ENCODE measurements around the gene CLK4.

Gene CLK4

DNA sequence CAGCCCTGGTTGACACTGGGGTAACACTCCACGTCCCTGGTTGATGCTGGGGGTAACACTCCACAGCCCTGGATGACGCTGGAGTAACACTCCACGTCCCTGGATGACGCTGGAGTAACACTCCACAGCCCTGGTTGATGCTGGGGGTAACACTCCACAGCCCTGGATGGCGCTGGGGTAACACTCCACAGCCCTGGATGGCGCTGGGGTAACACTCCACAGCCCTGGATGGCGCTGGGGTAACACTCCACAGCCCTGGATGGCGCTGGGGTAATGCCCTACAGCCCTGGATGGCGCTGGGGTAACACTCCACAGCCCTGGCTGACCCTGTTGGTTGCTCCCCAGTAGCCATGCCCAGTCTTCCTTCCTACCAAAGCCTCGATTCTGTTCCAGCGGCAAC, 41.4 kb downstream of the CLK4 start:
- DNase-seq = peak in 1 of 2 donors; percentile 3

DNA sequence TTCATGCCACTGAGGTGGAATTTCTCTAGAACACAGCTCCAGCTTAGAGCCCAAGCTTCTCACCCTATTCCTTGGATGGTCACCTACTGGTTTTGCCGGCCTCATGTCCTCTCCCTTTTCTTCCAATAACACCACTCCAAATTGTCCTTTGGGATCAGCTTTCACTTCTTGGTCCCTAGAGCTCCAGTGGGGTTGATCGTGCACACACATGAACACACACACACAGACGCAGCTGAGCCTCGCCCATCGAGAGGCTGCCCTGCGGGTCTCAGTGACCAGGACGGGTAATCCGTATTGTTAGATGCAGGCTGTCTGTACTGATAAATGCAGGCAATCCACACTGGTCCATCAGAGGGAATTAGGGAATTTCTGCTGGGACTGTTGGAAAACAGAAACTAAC, 43.6 kb downstream of the CLK4 start:
- no peak for DNase-seq

DNA sequence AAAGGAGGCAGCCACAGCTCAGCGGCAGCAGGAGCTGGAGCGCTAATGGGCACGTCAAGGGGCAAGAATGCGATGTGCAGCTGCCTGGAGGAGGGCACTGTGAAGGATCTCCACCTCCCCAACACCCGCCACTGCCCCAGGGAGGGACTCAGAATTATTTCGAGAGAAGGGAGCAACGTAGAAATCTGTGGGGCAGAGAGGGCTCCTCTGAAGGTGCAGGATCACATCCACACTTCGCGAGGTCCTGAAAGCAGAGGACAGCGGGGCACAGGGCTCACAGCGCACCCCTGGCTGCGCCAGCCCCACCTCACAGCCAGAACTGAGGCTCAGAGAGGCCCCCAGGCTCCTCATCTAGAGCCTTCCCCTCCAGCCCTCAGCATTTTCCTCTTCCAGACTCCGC, 44.6 kb downstream of the CLK4 start:
- no peak for DNase-seq

DNA sequence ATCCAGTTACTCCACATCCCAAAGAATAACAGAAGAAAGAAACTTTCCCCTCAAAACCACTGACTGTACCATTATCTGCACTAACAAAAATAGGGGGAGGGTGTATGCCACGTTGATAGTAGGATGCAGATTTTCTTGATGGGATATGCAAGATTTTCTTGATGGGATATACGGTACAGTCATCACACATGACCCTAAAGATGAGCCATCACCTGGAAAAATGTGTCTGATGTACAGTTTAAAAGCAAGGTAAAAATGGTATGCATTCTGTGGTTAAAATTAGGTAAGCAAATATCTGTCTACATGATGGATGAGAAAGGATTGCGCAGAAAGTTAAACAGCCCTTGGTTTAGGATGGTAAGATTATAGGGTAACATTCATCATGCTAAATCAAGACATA, 45.2 kb downstream of the CLK4 start:
- no peak for DNase-seq

DNA sequence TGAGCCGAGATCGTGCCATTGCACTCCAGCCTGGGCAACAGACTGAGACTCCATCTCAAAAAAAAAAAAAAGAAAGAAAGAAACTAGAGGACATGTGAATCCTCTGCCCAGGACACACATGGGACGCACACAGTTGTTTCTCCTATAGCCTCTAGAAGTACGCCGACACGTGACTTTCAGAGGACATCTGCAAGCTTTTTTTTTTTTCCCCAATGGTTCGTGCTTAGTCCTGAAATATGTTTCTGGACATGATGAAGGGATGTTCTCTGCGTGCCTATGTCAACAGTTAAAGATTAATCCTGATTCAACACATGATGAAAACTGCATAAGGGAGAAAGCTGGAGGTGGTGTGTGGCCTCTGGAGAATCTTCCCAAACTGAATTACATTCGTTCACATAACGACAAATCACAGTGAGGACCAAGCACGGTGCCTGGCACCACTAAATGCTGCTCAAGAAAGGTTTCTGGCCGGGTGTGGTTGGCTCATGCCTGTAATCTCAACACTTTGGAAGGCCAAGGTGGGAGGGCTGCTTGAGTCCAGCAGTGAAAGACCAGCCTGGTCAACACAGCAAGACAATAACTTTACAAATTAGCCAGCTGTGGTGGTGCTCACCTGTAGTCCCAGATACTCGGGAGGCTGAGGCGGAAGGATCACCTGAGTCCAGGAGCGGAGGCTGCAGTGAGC, 46.4 kb downstream of the CLK4 start:
- no peak for DNase-seq

DNA sequence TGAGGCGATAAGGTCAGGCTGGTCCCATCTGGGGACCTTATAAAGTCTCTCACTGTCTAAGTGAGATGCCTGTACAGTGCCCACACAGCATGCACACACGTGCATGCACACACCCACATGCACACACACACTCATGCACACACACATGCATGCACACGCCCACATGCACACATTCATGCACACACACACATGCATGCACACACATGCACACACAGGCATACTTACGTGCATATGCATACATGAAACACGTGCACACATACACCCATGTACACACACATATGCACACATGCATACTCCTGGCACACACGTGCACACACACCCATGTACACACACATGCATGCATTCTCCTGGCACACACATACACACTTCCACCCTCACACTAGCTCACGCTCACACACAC, 48.9 kb downstream of the CLK4 start:
- DNase-seq = no peak

DNA sequence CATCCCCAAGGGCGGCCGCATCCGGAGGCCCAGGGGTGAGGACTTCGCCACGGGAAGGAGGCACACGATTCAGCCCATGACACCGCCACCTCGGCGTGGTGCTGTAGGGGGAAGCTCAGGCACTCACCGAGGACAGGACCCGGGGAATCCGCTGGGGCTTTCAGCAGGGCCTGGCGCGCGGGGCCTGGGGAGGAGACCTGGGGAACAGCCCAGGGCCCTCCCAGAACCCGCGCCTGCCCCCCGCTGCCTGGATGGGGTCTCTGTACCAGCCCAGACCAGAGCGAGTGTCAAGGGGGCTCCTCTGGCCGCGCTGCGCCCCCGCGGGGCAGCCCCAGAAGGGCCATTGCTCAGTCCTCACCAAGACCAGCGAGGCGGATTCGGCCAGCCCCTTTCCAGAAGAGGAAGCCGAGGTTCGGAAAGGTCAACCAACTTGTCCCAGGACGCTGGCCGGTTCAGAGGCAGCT, 49.4 kb downstream of the CLK4 start:
- no peak for DNase-seq

DNA sequence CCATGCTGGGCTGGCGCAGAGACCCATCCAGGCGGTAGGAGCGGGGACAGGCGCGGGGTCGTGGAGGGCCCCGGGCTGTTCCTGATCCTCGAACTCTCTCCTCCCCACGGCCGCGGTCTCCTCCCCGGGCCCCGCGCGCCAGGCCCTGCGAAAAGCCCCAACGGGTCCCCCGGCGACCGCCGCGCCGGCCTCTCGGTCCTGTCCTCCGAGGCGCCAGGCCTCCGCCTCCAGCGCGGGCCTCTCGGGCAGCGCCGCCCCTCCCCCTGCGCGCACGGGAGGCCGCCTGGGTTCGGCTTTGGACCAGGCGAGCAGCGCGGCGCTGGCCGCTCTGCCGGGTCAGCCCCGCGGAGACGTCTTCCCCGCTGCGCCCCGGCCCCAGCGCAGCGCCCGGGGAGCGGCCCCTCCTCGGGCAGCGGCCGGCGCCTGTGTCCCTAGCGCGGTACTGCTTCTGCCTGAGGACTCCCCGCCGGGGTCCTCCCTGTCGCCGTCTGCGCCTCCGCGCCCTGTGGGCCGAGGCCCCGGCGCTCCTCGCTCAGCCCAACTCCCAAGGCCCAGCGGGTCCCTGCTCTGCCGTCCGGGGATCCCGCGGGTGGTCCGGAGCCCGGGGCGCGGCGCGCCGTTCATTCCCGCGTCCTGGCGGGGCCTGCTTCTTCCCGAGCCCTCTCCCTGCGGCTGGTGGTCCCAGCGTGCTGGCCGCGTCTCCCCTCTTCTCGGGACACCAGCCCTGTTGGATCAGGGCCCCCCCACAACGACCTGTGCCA, 50.1 kb downstream of the CLK4 start:
- DNase-seq = no peak

DNA sequence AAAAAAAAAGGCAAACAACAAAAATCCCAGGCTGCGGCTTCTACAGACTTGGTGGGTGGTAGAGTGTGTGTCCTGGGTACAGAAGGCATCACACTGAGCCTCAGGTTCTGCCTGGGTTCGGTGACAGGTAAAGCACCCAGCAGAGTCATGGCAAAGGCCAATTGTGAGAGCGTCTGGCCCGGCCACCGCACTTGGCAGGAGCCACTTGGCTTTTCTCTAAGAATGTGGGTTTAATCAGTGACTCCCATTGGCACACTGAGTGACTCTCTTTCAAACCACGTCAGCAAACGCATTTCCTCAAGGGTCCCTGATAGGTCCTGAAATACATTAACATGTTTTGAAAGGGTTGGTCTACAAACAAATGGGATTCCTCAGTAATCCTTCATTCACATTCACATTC, 53.6 kb downstream of the CLK4 start:
- DNase-seq = no peak

DNA sequence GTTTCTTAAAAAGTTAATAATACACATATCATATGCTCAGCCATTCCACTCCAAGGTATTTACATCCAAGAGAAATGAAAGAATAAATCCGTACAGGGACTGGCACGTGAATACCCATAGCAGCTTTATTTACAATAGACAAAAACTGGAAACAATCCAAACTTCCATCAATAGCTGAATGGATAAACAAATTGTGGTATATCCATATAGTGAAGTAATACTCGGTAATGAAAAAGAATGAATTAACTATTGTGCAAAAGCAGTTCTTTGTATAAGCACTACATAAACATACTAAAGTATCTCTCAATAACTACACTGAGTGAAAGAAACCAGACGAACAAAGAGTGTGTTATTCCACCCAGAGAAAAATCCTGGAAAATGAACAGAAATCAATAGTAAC, 54.2 kb downstream of the CLK4 start:
- no peak for DNase-seq

DNA sequence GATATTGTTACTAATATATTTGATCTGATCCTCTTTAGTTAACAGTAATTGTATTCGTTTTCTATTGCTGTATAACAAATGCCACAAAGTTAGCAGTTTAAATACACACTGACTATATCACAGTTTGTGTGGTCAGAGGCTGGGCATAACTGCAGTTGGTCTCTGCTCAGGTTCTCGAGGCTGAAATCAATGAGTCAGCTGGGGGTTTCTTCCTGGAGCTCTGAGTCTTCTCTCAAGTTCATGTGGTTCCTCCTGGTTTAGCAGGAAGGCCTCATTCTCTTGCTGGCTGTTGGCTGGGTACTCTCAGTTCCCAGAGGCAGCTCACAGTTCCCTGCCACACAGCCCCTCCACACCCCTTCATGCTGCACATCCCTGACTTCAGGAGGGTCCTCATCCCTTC, 57.4 kb downstream of the CLK4 start:
- no peak for DNase-seq

DNA sequence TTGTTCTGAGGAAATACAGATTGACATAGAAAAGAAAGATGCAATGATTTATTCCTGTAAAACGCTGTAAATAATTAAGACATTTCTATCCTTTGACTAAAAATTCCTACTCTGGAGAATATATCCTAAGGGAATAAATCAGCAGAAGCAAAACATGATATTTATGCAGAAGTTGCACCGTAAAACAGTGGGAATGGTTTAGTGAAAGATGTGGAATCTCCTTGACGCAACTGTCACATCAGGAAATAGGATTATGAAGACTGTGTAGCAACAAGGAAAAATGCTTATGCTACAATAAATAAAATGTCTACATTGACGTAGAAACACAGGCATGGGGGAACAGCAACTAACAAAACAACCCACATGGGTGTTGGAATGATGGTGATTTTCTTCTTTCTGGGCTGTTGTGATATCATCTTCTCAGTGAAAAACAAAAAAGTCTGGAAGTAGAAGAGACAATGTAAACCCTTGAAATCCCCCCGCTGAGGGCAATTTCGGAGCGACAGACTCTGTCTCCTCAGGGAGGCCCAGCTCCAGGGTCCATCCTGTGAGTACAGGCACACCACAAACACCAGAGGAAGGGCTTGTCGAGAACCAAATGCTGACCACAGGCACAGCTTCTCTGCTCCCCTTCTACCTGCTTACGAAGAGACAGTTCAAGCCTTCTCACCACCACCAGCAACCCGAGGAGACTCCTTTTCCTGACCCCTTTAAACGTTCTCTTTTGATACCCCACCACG, 61.9 kb downstream of the CLK4 start:
- DNase-seq = no peak

DNA sequence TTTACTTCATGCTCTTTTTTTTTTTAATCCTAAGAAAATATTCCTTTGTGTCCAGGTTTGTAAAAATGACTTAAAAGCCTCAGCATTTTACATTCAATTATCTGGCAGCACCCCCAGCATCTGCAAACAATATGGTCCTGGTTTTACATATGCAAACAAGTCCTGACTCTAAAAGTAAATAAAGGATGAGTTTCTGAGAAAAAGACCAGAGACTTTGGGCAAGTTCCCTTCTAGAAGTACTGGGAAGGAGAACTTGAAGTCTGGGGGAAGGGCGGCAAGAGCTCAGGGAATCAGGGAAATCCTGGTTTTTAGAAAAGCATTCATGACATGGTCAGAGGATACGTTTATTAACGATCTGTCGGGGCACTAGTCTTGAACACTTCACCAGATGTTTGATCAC, 62.5 kb downstream of the CLK4 start:
- no peak for DNase-seq

DNA sequence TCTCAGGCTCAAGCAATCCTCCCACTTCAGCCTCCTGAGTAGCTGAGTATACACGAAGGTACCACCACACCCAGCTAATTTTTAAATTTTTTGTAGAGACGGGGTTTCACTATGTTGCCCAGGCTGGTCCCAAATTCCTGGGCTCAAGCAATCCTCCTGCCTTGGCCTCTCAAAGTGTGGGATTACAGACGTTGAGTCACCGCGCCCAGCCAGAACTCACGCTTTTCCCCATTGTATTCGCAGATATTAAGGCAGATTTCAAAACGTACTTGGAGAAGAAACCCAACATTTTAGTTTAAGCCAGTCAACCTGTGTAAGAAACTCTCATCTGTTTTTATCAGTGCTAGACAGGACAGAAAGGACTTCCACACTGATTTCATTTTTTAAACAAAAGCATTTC, 63.2 kb downstream of the CLK4 start:
- no peak for DNase-seq

DNA sequence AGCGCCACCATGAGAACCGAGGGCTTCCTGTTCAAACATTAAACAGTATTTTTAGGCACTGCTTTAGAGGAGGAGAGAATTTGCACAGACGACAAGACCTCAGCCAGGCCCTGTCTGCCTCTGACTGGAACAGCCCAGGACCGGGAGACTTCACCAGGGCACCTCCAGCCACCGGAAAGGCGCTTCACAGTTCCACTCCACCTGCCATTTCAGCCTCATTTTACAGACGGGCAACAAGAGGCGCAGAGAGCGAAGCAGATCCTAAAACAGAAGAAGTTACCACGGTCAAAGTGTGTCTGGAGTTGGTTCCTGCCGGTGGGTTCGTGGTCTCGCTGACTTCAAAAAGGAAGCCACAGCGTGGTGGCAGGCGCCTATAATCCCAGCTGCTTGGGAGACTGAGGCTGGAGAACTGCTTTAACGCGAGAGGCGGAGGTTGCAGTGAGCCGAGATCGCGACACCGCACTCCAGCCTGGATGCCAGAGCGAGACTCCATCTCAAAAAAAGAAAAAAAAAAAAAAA, 65.0 kb downstream of the CLK4 start:
- DNase-seq = no peak

DNA sequence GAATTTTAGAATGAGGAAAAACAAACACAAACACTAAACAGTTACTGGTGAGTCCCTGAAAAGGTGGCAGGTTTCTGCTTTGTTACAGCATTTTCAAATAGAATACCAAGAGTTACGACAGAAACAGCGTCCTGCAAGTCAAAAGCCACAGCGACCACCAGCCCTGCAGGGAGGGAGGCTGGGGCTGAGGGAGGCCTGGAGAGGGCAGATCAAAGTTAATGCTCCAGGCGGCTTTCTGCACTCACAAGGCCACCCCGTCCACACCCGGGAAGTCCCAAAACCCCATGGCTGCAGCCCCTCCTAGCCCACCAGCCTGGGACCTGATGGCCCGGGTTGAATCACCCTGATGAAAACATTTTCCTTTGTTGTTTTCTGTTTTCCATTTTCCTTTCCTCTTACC, 65.9 kb downstream of the CLK4 start:
- DNase-seq = no peak

DNA sequence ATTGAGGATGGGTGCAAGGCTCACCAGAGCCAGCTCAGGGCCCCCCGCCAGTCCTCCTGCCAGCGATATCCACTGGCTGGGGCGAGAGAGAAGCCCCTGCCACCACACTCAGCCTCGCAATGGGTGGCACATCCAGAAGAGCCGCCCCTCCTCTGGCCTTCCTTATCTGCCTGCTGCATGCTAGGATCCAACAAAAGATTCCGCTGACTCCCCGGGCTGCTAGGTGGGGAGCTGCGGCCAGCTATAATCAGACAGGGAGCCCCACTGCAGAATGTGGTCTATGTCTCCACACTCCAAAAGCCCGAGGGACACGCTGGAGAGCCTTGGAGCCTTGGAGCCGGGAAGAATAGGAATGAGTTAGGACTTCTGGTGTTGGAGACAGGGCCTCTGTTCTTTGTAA, 69.4 kb downstream of the CLK4 start:
- DNase-seq = no peak

DNA sequence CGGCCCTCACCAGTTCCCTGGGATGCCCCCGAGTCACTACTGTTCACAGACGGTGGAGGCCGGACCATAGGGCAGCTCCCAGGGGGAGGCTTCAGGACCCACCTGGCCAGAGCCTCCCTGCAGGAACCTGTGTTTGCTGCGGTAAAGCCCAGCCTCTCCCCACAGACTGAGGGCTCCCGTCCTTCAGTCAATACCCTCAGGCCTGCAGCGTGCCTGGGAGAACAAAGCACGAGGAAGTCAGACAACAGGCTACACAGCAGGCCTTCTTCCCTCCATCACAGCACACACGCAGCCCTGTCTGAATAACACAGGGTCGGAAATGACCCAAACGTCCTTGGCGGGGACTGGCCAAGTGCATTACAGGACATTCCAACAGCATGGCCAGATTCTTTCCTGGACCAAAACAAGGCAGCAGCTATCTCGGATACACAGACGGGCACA, 71.1 kb downstream of the CLK4 start:
- no peak for DNase-seq

DNA sequence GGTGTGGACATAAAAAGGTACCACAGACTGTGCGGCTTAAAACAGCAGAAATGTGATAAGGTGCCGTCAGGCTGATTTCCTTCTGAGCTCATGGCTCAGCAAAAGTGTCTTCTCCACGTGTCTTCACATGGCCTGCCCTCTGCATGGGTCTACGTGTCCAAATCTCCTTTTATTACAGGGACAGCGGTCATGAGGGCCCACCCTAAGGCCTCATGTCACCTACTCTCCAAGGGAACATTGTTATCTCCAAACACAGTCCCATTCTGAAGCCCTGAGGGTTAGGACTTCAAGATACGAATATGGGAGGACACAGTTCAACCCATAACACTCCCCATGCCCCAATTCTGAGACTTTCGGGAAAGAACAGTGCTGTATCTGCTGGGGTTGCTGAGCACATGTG, 71.8 kb downstream of the CLK4 start:
- DNase-seq = no peak

DNA sequence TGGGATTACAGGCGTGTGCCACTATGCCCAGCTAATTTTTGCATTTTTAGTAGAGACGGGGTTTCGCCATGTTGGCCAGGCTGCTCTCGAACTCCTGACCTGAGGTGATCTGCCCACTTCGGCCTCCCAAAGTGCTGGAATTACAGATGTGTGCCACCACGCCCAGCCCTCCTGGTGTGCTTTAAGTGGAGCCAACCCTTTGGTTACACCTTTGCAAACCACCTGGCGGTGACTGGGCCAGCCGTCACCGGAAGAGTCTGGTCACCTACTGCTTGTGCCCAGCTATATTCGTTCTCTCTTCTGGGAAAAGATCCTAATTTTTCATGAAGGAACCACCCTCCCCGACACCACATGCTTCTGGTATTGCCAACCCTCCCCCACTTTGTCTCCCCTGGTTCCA, 72.5 kb downstream of the CLK4 start:
- DNase-seq = no peak

DNA sequence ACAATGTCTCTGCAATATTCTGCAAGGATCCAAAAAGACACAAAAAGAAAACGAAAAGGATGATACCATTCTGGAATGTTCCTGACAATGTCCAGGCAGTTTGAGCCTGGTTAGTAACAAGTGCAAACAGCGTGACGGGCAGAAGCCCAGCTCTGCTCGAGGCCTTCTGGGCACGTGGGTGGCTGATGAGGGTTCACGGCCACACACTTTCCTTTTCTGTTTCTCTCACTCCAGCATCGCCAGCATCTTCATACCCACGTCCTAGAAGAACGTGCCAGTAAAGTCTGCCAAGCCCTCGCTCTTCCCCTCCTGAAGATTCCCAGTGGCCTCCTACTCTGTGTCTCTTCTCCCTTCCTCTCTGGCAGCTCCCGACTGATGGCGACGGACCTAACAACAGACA, 73.3 kb downstream of the CLK4 start:
- DNase-seq = no peak

Data from stimulated activated CD4-positive, alpha-beta T cell treated with anti-CD3 and anti-CD28 coated beads, Interleukin-2, amount 100 ng/mL, for 48 hours (primary cell).